SK-N-SH (cell line): ENCODE measurements around the gene EDEM2. TPM values are rescaled to one million over a fixed set of nuclear protein-coding genes. Genes with fewer than 3 reads are reported as not detected.

ENCODE experiments used
- CTCF ChIA-PET: fragments of 300-600, 350-600 bp; formaldehyde crosslinking; extraction: SDS; loops from one replicate; lab custom pipeline; 2021; lab: Yijun Ruan, JAX
- POLR2A ChIA-PET: fragments of 350-600 bp; sonication (Branson Sonifier 250); formaldehyde crosslinking; extraction: SDS; loops from one replicate; lab custom pipeline; 2020; ENCODE audit warnings: antibody characterized with exemption, inconsistent platforms; lab: Yijun Ruan, JAX
- DNase-seq: peaks from one replicate; pipeline ENCODE4 v3.0.0; 2012
- H2AFZ ChIP-seq: fragments of 200-600 bp; sonication (generic); 2 replicates; pipeline ENCODE4 v1.8.1; 2016; ENCODE audit warnings: antibody characterized with exemption, mild to moderate bottlenecking, low read depth
- H3F3A ChIP-seq: fragments of 200-600 bp; sonication (generic); replicated peaks from 2 replicates; pipeline ENCODE3; 2016; ENCODE audit warnings: antibody characterized with exemption, mild to moderate bottlenecking; ENCODE audit not compliant: insufficient read depth
- H3K27ac ChIP-seq, 2 experiments: fragments of 200-500 bp in 1 of 2; fragments of 200-600 bp in 1 of 2; sonication (Bioruptor generic) in 1 of 2; sonication (generic), shearing (Covaris generic) in 1 of 2; 2 replicates each; pipeline versions ENCODE4 v1.5.1 to v1.6.1; 2014 to 2016; ENCODE audit warnings: low read depth in 2 of 2, inconsistent platforms in 1 of 2, low read length in 1 of 2, mild to moderate bottlenecking in 1 of 2, mixed read lengths in 1 of 2
- H3K27me3 ChIP-seq: fragments of 200-600 bp; sonication (generic), shearing (Covaris generic); 2 replicates; pipeline ENCODE4 v1.6.1; 2016; ENCODE audit warnings: mixed run types; ENCODE audit not compliant: insufficient read depth
- H3K36me3 ChIP-seq, 2 experiments: fragments of 200-500 bp in 1 of 2; fragments of 200-600 bp in 1 of 2; sonication (Bioruptor generic) in 1 of 2; sonication (generic) in 1 of 2; replicated peaks in 1 of 2; 2 replicates each; pipeline versions ENCODE3 to v1.5.1; 2014 to 2016; ENCODE audit warnings: low read length in 1 of 2, mild to moderate bottlenecking in 1 of 2; ENCODE audit not compliant: insufficient read depth in 2 of 2, control insufficient read depth in 1 of 2
- H3K4me1 ChIP-seq, 2 experiments: fragments of 200-500 bp in 1 of 2; fragments of 200-600 bp in 1 of 2; sonication (Bioruptor generic) in 1 of 2; sonication (generic), shearing (Covaris generic) in 1 of 2; 2 replicates each; pipeline versions ENCODE4 v1.5.1 to v1.6.1; 2014 to 2016; ENCODE audit warnings: low read depth in 1 of 2, low read length in 1 of 2, mixed run types in 1 of 2; ENCODE audit not compliant: insufficient read depth in 2 of 2, control insufficient read depth in 1 of 2
- H3K4me2 ChIP-seq: fragments of 200-600 bp; sonication (generic), shearing (Covaris generic); 2 replicates; pipeline ENCODE4 v1.6.1; 2017; ENCODE audit warnings: mixed run types
- H3K4me3 ChIP-seq, 2 experiments: fragments of 200-500 bp in 1 of 2; fragments of 200-600 bp in 1 of 2; sonication (Bioruptor generic) in 1 of 2; sonication (generic), shearing (Covaris generic) in 1 of 2; 2 replicates each; pipeline versions ENCODE4 v1.5.1 to v1.8.1; 2014 to 2016; ENCODE audit warnings: low read depth in 2 of 2, inconsistent platforms in 1 of 2, low read length in 1 of 2, mild to moderate bottlenecking in 1 of 2, mixed read lengths in 1 of 2, moderate library complexity in 1 of 2
- H3K79me2 ChIP-seq: fragments of 200-600 bp; sonication (generic); 2 replicates; pipeline ENCODE4 v1.8.1; 2017; ENCODE audit warnings: mild to moderate bottlenecking; ENCODE audit not compliant: insufficient read depth
- H3K9ac ChIP-seq: fragments of 200-600 bp; sonication (generic); 2 replicates; pipeline ENCODE4 v1.6.1; 2017; ENCODE audit warnings: mixed run types
- H3K9me2 ChIP-seq: fragments of 200-600 bp; sonication (generic); 2 replicates; pipeline ENCODE4 v1.6.1; 2017; ENCODE audit warnings: mixed run types
- H3K9me3 ChIP-seq: fragments of 200-600 bp; sonication (generic); 2 replicates; pipeline ENCODE4 v1.6.1; 2017; ENCODE audit warnings: mixed run types, mild to moderate bottlenecking, moderate library complexity
- H4K20me1 ChIP-seq: fragments of 200-600 bp; sonication (generic); 2 replicates; pipeline ENCODE4 v1.6.1; 2017; ENCODE audit warnings: mild to moderate bottlenecking, mixed run types; ENCODE audit not compliant: insufficient read depth
- CTCF ChIP-seq: fragments of 200-600 bp; sonication (generic); IDR thresholded peaks from 2 replicates; pipeline ENCODE4 v1.6.1; 2017; ENCODE audit warnings: antibody characterized with exemption, mild to moderate bottlenecking, moderate library complexity
- ELF1 ChIP-seq: IDR thresholded peaks from 2 replicates; pipeline ENCODE4 v1.4.0; 2012
- GABPA ChIP-seq: IDR thresholded peaks from 2 replicates; pipeline ENCODE4 v1.4.0; 2012; ENCODE audit warnings: low read depth, mild to moderate bottlenecking
- MXI1 ChIP-seq: IDR thresholded peaks from 2 replicates; pipeline ENCODE4 v1.6.1; 2012; ENCODE audit warnings: mild to moderate bottlenecking, low read depth, low read length, improper control_type of control experiment
- NFIC ChIP-seq: IDR thresholded peaks from 2 replicates; pipeline ENCODE4 v1.4.0; 2012; ENCODE audit warnings: borderline replicate concordance
- NRF1 ChIP-seq: IDR thresholded peaks from 2 replicates; pipeline ENCODE4 v1.6.1; 2012; ENCODE audit warnings: low read depth, mild to moderate bottlenecking, low read length
- POLR2AphosphoS5 ChIP-seq: IDR thresholded peaks from 2 replicates; pipeline ENCODE4 v1.6.1; 2012; ENCODE audit warnings: low read depth, low read length
- RFX5 ChIP-seq: IDR thresholded peaks from 2 replicates; pipeline ENCODE4 v1.6.1; 2012; ENCODE audit warnings: mild to moderate bottlenecking, improper control_type of control experiment, low read length
- RXRA ChIP-seq: IDR thresholded peaks from 2 replicates; pipeline ENCODE4 v1.4.0; 2012; ENCODE audit warnings: low read depth, mild to moderate bottlenecking, borderline replicate concordance
- SIN3A ChIP-seq: IDR thresholded peaks from 2 replicates; pipeline ENCODE4 v1.6.1; 2012; ENCODE audit warnings: low read depth, mild to moderate bottlenecking, low read length, moderate library complexity, borderline replicate concordance
- SMC3 ChIP-seq: IDR thresholded peaks from 2 replicates; pipeline ENCODE4 v1.6.1; 2012; ENCODE audit warnings: low read depth, low read length, improper control_type of control experiment
- TAF1 ChIP-seq: IDR thresholded peaks from 2 replicates; pipeline ENCODE4 v1.6.1; 2012; ENCODE audit warnings: low read depth, mild to moderate bottlenecking, low read length, moderate library complexity, borderline replicate concordance
- TCF12 ChIP-seq: IDR thresholded peaks from 2 replicates; pipeline ENCODE4 v1.4.0; 2012
- TEAD4 ChIP-seq: IDR thresholded peaks from 2 replicates; pipeline ENCODE4 v1.4.0; 2012; ENCODE audit warnings: mild to moderate bottlenecking, borderline replicate concordance; ENCODE audit not compliant: insufficient read depth
- USF1 ChIP-seq: IDR thresholded peaks from 2 replicates; pipeline ENCODE4 v1.4.0; 2012; ENCODE audit warnings: low read depth, borderline replicate concordance
- YY1 ChIP-seq: IDR thresholded peaks from 2 replicates; pipeline ENCODE4 v1.4.0; 2012; ENCODE audit warnings: low read depth, mild to moderate bottlenecking
- whole genome bisulfite sequencing: methylation state at CpG from one replicate; pipeline ENCODE4 v1.1.6; 2017; ENCODE audit warnings: low lambda C conversion rate; 5-methylcytosine and 5-hydroxymethylcytosine counted together
- polyA plus RNA-seq, 3 experiments: library from polyadenylated mRNA; depleted of rRNA; stranded (reverse); fragments of >200 nt; gene quantifications; 2 replicates each; pipeline ENCODE4 v1.2.3, GENCODE V29; 2012
- TF ChIP-seq, protein P1 (sequence below): fragments of 150-350 bp; IDR thresholded peaks from 2 replicates; pipeline ENCODE4 v1.6.1; 2017; ENCODE audit warnings: antibody characterized with exemption, low read length, low read depth, borderline replicate concordance
- TF ChIP-seq, protein P2 (sequence below): fragments of 150-350 bp; IDR thresholded peaks from 2 replicates; pipeline ENCODE4 v1.6.1; 2016; ENCODE audit warnings: mild to moderate bottlenecking, low read depth, low read length
- TF ChIP-seq, protein P3 (sequence below): IDR thresholded peaks from 2 replicates; pipeline ENCODE4 v1.4.0; 2012; ENCODE audit warnings: low read depth

Gene EDEM2
- polyA plus RNA-seq, 1 of the 3 experiments (the other 2 are of a cell fraction), result 34.3 TPM

DNA sequence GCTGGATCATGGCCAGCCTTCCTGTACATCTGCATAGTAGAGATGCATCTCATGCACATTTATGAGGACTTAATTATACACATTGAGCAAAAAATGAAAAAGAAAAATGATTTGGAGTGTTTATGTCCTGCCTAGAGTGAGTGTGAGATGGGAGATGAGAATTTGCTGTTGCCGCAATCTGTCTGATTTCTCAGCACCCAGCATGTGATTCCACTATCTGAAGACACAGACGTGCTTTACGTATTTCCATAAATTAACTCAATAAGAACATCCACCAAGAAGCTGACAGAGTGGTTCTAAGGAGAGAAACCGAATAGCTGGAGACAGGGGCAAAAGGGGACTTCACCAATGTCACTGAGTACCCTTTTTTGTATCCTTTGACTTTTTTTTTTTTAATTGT lies 15.2 kb downstream of the EDEM2 start (continued):
- TF ChIP-seq, protein P1, sequence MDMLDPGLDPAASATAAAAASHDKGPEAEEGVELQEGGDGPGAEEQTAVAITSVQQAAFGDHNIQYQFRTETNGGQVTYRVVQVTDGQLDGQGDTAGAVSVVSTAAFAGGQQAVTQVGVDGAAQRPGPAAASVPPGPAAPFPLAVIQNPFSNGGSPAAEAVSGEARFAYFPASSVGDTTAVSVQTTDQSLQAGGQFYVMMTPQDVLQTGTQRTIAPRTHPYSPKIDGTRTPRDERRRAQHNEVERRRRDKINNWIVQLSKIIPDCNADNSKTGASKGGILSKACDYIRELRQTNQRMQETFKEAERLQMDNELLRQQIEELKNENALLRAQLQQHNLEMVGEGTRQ, result no peak
- TF ChIP-seq POLR2AphosphoS5 (no peak), TEAD4 (no peak), GABPA (no peak), RFX5 (no peak), SMC3 (no peak), YY1 (no peak)

GRCh38 chr20:35129647-35130069 lies 17.5 kb downstream of the EDEM2 start:
- ChIA-PET CTCF (no interaction called here), POLR2A (no interaction called here)
- Histone ChIP-seq H3K9me3 (no peaks in the 10 kb centered on the region), H3K9ac (no peak overlapping the region), H3K9me2 (no peaks in the 10 kb centered on the region), H3K4me1 (0 out of 4 replicates have a peak, but pooled peaks cover 0 to 4% of the 10 kb centered on the region in 2 experiments), H3K27ac (peak overlapping the region in 1 of 2 experiments; percentile 41; a peak in 1 of 4 replicates), H3K27me3 (no peaks in the 10 kb centered on the region), H3K79me2 (no peaks in the 10 kb centered on the region), H3K4me2 (no peak overlapping the region), H3K4me3 (no peak overlapping the region), H4K20me1 (no peaks in the 10 kb centered on the region), H3F3A (peaks cover 8% of the 10 kb centered on the region), H3K36me3 (peaks cover 28 to 31% of the 10 kb centered on the region in 2 experiments), H2AFZ (no peak overlapping the region)
- WGBS, result 87% methylated on average over 2 of the region's 2 CpGs
- no peak for DNase-seq
- no peak for TF ChIP-seq NFIC
- TF ChIP-seq NRF1, result no peak
- TF ChIP-seq, protein P2, sequence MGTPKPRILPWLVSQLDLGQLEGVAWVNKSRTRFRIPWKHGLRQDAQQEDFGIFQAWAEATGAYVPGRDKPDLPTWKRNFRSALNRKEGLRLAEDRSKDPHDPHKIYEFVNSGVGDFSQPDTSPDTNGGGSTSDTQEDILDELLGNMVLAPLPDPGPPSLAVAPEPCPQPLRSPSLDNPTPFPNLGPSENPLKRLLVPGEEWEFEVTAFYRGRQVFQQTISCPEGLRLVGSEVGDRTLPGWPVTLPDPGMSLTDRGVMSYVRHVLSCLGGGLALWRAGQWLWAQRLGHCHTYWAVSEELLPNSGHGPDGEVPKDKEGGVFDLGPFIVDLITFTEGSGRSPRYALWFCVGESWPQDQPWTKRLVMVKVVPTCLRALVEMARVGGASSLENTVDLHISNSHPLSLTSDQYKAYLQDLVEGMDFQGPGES, result no peak
- TF ChIP-seq, protein P3, sequence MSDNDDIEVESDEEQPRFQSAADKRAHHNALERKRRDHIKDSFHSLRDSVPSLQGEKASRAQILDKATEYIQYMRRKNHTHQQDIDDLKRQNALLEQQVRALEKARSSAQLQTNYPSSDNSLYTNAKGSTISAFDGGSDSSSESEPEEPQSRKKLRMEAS, result no peak
- no peak for TF ChIP-seq RXRA
- no peak for TF ChIP-seq TAF1
- TF ChIP-seq TCF12, result no peak
- TF ChIP-seq YY1, result no peak
- TF ChIP-seq POLR2AphosphoS5, result no peak
- no peak for TF ChIP-seq USF1
- TF ChIP-seq MXI1, result no peak
- no peak for TF ChIP-seq SIN3A
- TF ChIP-seq ELF1, result no peak
- TF ChIP-seq TEAD4, result no peak
- TF ChIP-seq SMC3, result no peak
- TF ChIP-seq CTCF, result no peak
